Breast epithelium (tissue), 3 donors: Measurements from ENCODE around the gene PLEKHN1.

Source experiments
- POLR2A ChIP-seq: fragments of 450-650 bp; IDR thresholded peaks from one replicate; pipeline ENCODE4 v1.6.1; 2016; ENCODE audit warnings: antibody characterized with exemption, mild to moderate bottlenecking, moderate library complexity
- POLR2AphosphoS5 ChIP-seq, 3 donors: sonication (generic); formaldehyde crosslinking; IDR thresholded peaks; one replicate each; pipeline ENCODE4 v1.6.1; 2017; ENCODE audit warnings: antibody characterized with exemption in 3 of 3

DNA sequence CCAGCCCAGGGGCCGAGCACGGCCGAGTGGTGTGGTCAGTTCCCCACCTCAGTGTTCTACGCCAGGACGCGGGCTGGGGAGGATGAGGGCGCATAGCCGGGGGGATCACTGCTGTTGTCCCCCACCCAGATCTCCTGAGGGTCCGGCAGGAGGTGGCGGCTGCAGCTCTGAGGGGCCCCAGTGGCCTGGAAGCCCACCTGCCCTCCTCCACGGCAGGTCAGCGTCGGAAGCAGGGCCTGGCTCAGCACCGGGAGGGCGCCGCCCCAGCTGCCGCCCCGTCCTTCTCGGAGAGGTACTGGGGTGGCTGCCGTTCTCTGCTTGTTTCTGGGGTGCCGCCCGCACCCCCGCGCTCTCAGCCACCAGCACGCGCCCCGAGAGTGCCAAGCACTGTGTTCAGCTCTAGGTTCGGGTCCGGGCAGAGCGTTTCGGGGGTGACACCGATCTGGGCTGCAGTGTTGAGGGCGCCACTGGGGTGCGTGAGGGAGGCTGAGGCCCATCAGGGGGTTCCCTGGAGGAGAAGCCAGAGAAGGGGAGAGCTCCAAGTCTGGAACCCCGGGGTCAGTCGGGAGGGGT is 25.2 kb upstream of the PLEKHN1 start:
- TF ChIP-seq POLR2A (no peak), POLR2AphosphoS5 (IDR thresholded peaks at IDR 0.05) (no peak)
